Endothelial cell of umbilical vein (primary cell): ENCODE measurements around the gene GATM. TPM values are rescaled to one million over a fixed set of nuclear protein-coding genes. Genes with fewer than 3 reads are reported as not detected.

Experiments
- BruUV-seq: library from RNA; stranded (reverse); fragments of 400-500 nt; replicated peaks from 2 replicates; lab custom pipeline; 2021; lab: Mats Ljungman, UMichigan
- CTCF ChIA-PET: fragments of 300-600, 350-600 bp; sonication (Branson Sonifier 250); formaldehyde crosslinking; loops from one replicate; lab custom pipeline; 2021; ENCODE audit warnings: antibody characterized with exemption, inconsistent platforms; lab: Charles Lee
- POLR2A ChIA-PET: fragments of 300-600, 350-600 bp; sonication (Branson Sonifier 250); formaldehyde crosslinking; loops from one replicate; lab custom pipeline; 2021; ENCODE audit warnings: antibody characterized with exemption, inconsistent platforms; lab: Charles Lee
- DNase-seq: peaks from one replicate; pipeline ENCODE4 v3.0.0-alpha.2; 2011; ENCODE audit warnings: low read depth, low spot score
- FAIRE-seq: peaks from 2 replicates; lab custom pipeline; 2011; peaks lifted over from hg19 to GRCh38; lab: Jason Lieb, UNC
- H2AFZ ChIP-seq: 2 replicates; pipeline ENCODE4 v1.6.0; 2012; ENCODE audit warnings: low read depth, low read length, control low read depth, inconsistent platforms
- H3K27ac ChIP-seq: 2 replicates; pipeline ENCODE4 v1.5.1; 2011; ENCODE audit warnings: low read depth, mild to moderate bottlenecking, control low read depth, low read length, moderate library complexity; ENCODE audit not compliant: insufficient read depth
- H3K27me3 ChIP-seq, 2 experiments: 2 replicates each; pipeline versions ENCODE4 v1.6.0 to v1.6.1; 2011; ENCODE audit warnings: low read length in 2 of 2, mixed read lengths in 1 of 2; ENCODE audit not compliant: control insufficient read depth in 2 of 2, insufficient read depth in 2 of 2
- H3K36me3 ChIP-seq, 2 experiments: 2 replicates in 1 of 2; 3 replicates in 1 of 2; pipeline ENCODE4 v1.5.1; 2011; ENCODE audit warnings: low read length in 2 of 2, mild to moderate bottlenecking in 1 of 2, moderate library complexity in 1 of 2; ENCODE audit not compliant: control insufficient read depth in 2 of 2, insufficient read depth in 2 of 2; ENCODE audit errors: extremely low read depth in 1 of 2
- H3K4me1 ChIP-seq: 3 replicates; pipeline ENCODE4 v1.5.1; 2011; ENCODE audit warnings: mild to moderate bottlenecking, low read length; ENCODE audit not compliant: control insufficient read depth, insufficient read depth; ENCODE audit errors: extremely low read depth
- H3K4me2 ChIP-seq: 2 replicates; pipeline ENCODE4 v1.6.1; 2011; ENCODE audit warnings: low read length, control low read depth, mixed read lengths; ENCODE audit not compliant: insufficient read depth
- H3K4me3 ChIP-seq, 3 experiments: fragments of 200-600 bp in 1 of 3; sonication (generic), shearing (Covaris generic) in 1 of 3; replicated peaks in 1 of 3; 2 replicates each; pipeline ENCODE4 v1.5.1; 2011 to 2016; ENCODE audit warnings: control low read depth in 3 of 3, low read length in 3 of 3, mild to moderate bottlenecking in 2 of 3, inconsistent platforms in 1 of 3, low read depth in 1 of 3, moderate library complexity in 1 of 3; ENCODE audit not compliant: insufficient read depth in 1 of 3
- H3K79me2 ChIP-seq: 2 replicates; pipeline ENCODE4 v1.6.0; 2012; ENCODE audit warnings: low read length, inconsistent platforms; ENCODE audit not compliant: control insufficient read depth, insufficient read depth
- H3K9ac ChIP-seq: replicated peaks from 2 replicates; pipeline ENCODE3; 2011; ENCODE audit warnings: low read length, control low read depth; ENCODE audit not compliant: insufficient read depth; ENCODE audit errors: extremely low read depth
- H3K9me1 ChIP-seq: replicated peaks from 3 replicates; pipeline ENCODE4 v1.6.0; 2011; ENCODE audit warnings: mild to moderate bottlenecking, low read length; ENCODE audit not compliant: control insufficient read depth, insufficient read depth; ENCODE audit errors: extremely low read depth
- H3K9me3 ChIP-seq: replicated peaks from 2 replicates; pipeline ENCODE4 v1.5.1; 2012; ENCODE audit warnings: low read length, inconsistent platforms; ENCODE audit not compliant: control insufficient read depth, insufficient read depth
- H4K20me1 ChIP-seq: replicated peaks from 2 replicates; pipeline ENCODE3; 2011; ENCODE audit warnings: mild to moderate bottlenecking, low read length; ENCODE audit not compliant: control insufficient read depth, insufficient read depth; ENCODE audit errors: extremely low read depth
- CTCF ChIP-seq, 2 donors: IDR thresholded peaks; 1 replicate in 1 of 2; 2 replicates in 1 of 2; pipeline ENCODE4 v1.5.1; 2011; ENCODE audit warnings: low read length in 2 of 2, mild to moderate bottlenecking in 2 of 2, moderate library complexity in 2 of 2, control low read depth in 1 of 2, inconsistent platforms in 1 of 2, low read depth in 1 of 2; ENCODE audit not compliant: insufficient read depth in 1 of 2; ENCODE audit errors: extremely low read depth in 1 of 2
- EZH2 ChIP-seq: IDR thresholded peaks from 2 replicates; pipeline ENCODE4 v1.6.1; 2012; ENCODE audit warnings: borderline replicate concordance, low read depth, mild to moderate bottlenecking, moderate library complexity, low read length, inconsistent platforms; ENCODE audit not compliant: severe bottlenecking
- GATA2 ChIP-seq: IDR thresholded peaks from 2 replicates; pipeline ENCODE4 v1.7.0; 2011; ENCODE audit warnings: low read depth, mild to moderate bottlenecking, moderate library complexity, mixed read lengths, low read length; ENCODE audit not compliant: insufficient read length, insufficient read depth
- JUN ChIP-seq: IDR thresholded peaks from 2 replicates; pipeline ENCODE4 v1.6.1; 2011; ENCODE audit warnings: borderline replicate concordance, low read depth; ENCODE audit not compliant: insufficient read length, insufficient read depth
- POLR2A ChIP-seq: IDR thresholded peaks from 2 replicates; pipeline ENCODE4 v1.6.1; 2012; ENCODE audit warnings: low read depth, mild to moderate bottlenecking, control low read depth, low read length
- POLR2AphosphoS5 ChIP-seq: IDR thresholded peaks from 2 replicates; pipeline ENCODE4 v1.6.1; 2012; ENCODE audit warnings: low read depth, mild to moderate bottlenecking, control low read depth, low read length, moderate library complexity; ENCODE audit not compliant: insufficient read depth
- dilution Hi-C: fragments of 300-500 bp; cut with MboI; formaldehyde crosslinking; loops from one replicate; pipeline ENCODE4 v1.15.0; 2019; ENCODE audit warnings: low sequenced_read_pairs; ENCODE audit not compliant: extremely low pct_ligation_motif_present
- intact Hi-C: fragments of 100-400 bp; cut with micrococcal nuclease; formaldehyde crosslinking; loops from one replicate; pipeline ENCODE4 v1.10.0; 2022
- polyA plus RNA-seq, 4 experiments: library from polyadenylated mRNA; depleted of rRNA in 3 of 4; stranded (reverse) in 3 of 4; unstranded in 1 of 4; fragments of >200 nt; gene quantifications; 2 replicates each; pipeline versions ENCODE4 v1.2.1 to v1.2.3, GENCODE V29; 2011 to 2012; ENCODE audit warnings: missing spikeins in 1 of 4
- total RNA-seq: library from RNA; stranded (reverse); gene quantifications from 2 replicates; pipeline ENCODE4 v1.2.3, GENCODE V29; 2021

GATM gene
- total and polyA plus RNA-seq, 2 donors (not counting 3 experiments of a cell fraction or from before 2014, with no cell fraction given), result 0.21 to 0.60 TPM

GRCh38 chr15:45319472-45320214, 58.7 kb downstream of the GATM start:
- Histone ChIP-seq H3K27me3 (no peaks in the 10 kb centered on the region), H3K4me3 (no peak overlapping the region), H3K9ac (no peak overlapping the region), H3K9me1 (no peaks in the 10 kb centered on the region), H3K4me1 (no peaks in the 10 kb centered on the region), H3K27ac (no peak overlapping the region), H4K20me1 (no peaks in the 10 kb centered on the region), H3K4me2 (no peak overlapping the region), H2AFZ (no peak overlapping the region), H3K79me2 (no peaks in the 10 kb centered on the region), H3K9me3 (no peaks in the 10 kb centered on the region), H3K36me3 (no peaks in the 10 kb centered on the region)
- TF ChIP-seq POLR2AphosphoS5 (no peak), CTCF (IDR thresholded peaks at IDR 0.05; ENCODE audit: extremely low read depth in 1 of 2, insufficient read depth in 1 of 2, low read depth in 1 of 2, low read length in 2 of 2) (no peak), EZH2 (no peak), JUN (no peak), POLR2A (no peak), GATA2 (no peak)
- intact Hi-C loops (no loop called here), dilution Hi-C loops (no loop called here)
- ChIA-PET CTCF (no interaction called here), POLR2A (no interaction called here)
- DNase-seq (no peak), FAIRE-seq (no peak)
- BruUV-seq, result no TSS peak
